HCT116 (cell line): ENCODE data around the gene GRIFIN. TPM values are rescaled to one million over a fixed set of nuclear protein-coding genes. Genes with fewer than 3 reads are reported as not detected.

ENCODE experiments used
- ATAC-seq: fragments of 200-7000 bp; cut with Tn5 transposase; 2 replicates; pipeline ENCODE4 v1.9.1; 2020; ENCODE audit warnings: mild to moderate bottlenecking, moderate library complexity
- BruUV-seq: library from RNA; stranded (reverse); fragments of 400-500 nt; replicated peaks from 2 replicates; lab custom pipeline; 2021; lab: Mats Ljungman, UMichigan
- CTCF ChIA-PET: fragments of 300-600 bp; sonication (Branson Sonifier 250); formaldehyde crosslinking; loops from one replicate; lab custom pipeline; 2021; ENCODE audit warnings: antibody characterized with exemption; lab: Charles Lee
- POLR2A ChIA-PET: fragments of 300-600, 350-600 bp; sonication (Branson Sonifier 250); formaldehyde crosslinking; loops from one replicate; lab custom pipeline; 2021; ENCODE audit warnings: antibody characterized with exemption; lab: Charles Lee
- RAD21 ChIA-PET, 2 experiments: fragments of 300-600 bp; sonication (Branson Sonifier 250); formaldehyde crosslinking; loops; one replicate each; lab custom pipeline; 2023; ENCODE audit warnings: low total read pairs in 2 of 2; ENCODE audit not compliant: uncharacterized antibody in 2 of 2, unreplicated experiment in 2 of 2, low non-redundant PET in 1 of 2; lab: Charles Lee
- DNase-seq: peaks from one replicate; pipeline ENCODE4 v3.0.0-alpha.2; 2010; ENCODE audit warnings: low read depth, low spot score
- H2AFZ ChIP-seq: fragments of 200-600 bp; shearing (Covaris generic), sonication (generic); 2 replicates; pipeline ENCODE4 v1.6.1; 2017; ENCODE audit warnings: low read depth, mixed run types, mixed read lengths, antibody characterized with exemption, low read length; ENCODE audit not compliant: poor library complexity, severe bottlenecking
- H3K27ac ChIP-seq: 2 replicates; pipeline ENCODE4 v1.5.1; 2012; ENCODE audit warnings: low read depth, low read length
- H3K27me3 ChIP-seq: fragments of 200-600 bp; sonication (generic); 2 replicates; pipeline ENCODE4 v1.6.1; 2016; ENCODE audit warnings: mixed run types, low read length, mixed read lengths; ENCODE audit not compliant: insufficient read depth
- H3K36me3 ChIP-seq, 2 experiments: fragments of 200-500 bp in 1 of 2; fragments of 200-600 bp in 1 of 2; sonication (Bioruptor generic) in 1 of 2; sonication (generic) in 1 of 2; 2 replicates each; pipeline versions ENCODE4 v1.5.1 to v1.6.1; 2014 to 2016; ENCODE audit warnings: low read length in 2 of 2, inconsistent platforms in 1 of 2, mixed read lengths in 1 of 2, mixed run types in 1 of 2; ENCODE audit not compliant: insufficient read depth in 2 of 2, control insufficient read depth in 1 of 2
- H3K4me1 ChIP-seq, 2 experiments: fragments of 200-600 bp in 1 of 2; sonication (generic) in 1 of 2; 2 replicates each; pipeline versions ENCODE4 v1.5.1 to v1.6.1; 2012 to 2017; ENCODE audit warnings: low read length in 2 of 2, inconsistent platforms in 1 of 2, mild to moderate bottlenecking in 1 of 2, mixed read lengths in 1 of 2, mixed run types in 1 of 2, moderate library complexity in 1 of 2; ENCODE audit not compliant: insufficient read depth in 2 of 2, control insufficient read depth in 1 of 2
- H3K4me2 ChIP-seq: fragments of 200-600 bp; sonication (generic); 2 replicates; pipeline ENCODE4 v1.6.1; 2017; ENCODE audit warnings: mixed run types, low read length, mixed read lengths
- H3K4me3 ChIP-seq, 2 experiments: fragments of 200-600 bp in 1 of 2; sonication (generic) in 1 of 2; replicated peaks in 1 of 2; 2 replicates each; pipeline ENCODE4 v1.5.1; 2011 to 2016; ENCODE audit warnings: low read length in 2 of 2, control low read depth in 1 of 2, low read depth in 1 of 2, mild to moderate bottlenecking in 1 of 2, mixed read lengths in 1 of 2, mixed run types in 1 of 2
- H3K79me2 ChIP-seq: fragments of 200-600 bp; sonication (generic); 2 replicates; pipeline ENCODE4 v1.6.1; 2017; ENCODE audit warnings: mild to moderate bottlenecking, mixed run types, low read length, moderate library complexity, mixed read lengths; ENCODE audit not compliant: insufficient read depth
- H3K9ac ChIP-seq: fragments of 200-600 bp; sonication (generic); 2 replicates; pipeline ENCODE4 v1.6.1; 2016; ENCODE audit warnings: low read length, mixed read lengths
- H3K9me2 ChIP-seq: fragments of 200-600 bp; sonication (generic), shearing (Covaris generic); 2 replicates; pipeline ENCODE4 v1.6.1; 2017; ENCODE audit warnings: mixed run types, mild to moderate bottlenecking, moderate library complexity; ENCODE audit not compliant: insufficient read depth
- H3K9me3 ChIP-seq, 2 experiments: fragments of 200-500 bp in 1 of 2; fragments of 200-600 bp in 1 of 2; sonication (Bioruptor generic) in 1 of 2; sonication (generic) in 1 of 2; 2 replicates each; pipeline ENCODE4 v1.6.1; 2014 to 2017; ENCODE audit warnings: low read length in 2 of 2, mixed read lengths in 2 of 2, inconsistent platforms in 1 of 2, low read depth in 1 of 2, mild to moderate bottlenecking in 1 of 2, mixed run types in 1 of 2, moderate library complexity in 1 of 2; ENCODE audit not compliant: control insufficient read depth in 1 of 2, insufficient read depth in 1 of 2
- H4K20me1 ChIP-seq: fragments of 200-600 bp; sonication (generic), shearing (Covaris generic); 2 replicates; pipeline ENCODE4 v1.6.1; 2017; ENCODE audit warnings: mixed run types, mild to moderate bottlenecking, moderate library complexity; ENCODE audit not compliant: insufficient read depth
- CEBPB ChIP-seq: IDR thresholded peaks from 2 replicates; pipeline ENCODE4 v1.6.1; 2012; ENCODE audit warnings: low read depth
- EGR1 ChIP-seq: IDR thresholded peaks from 2 replicates; pipeline ENCODE4 v1.6.1; 2012; ENCODE audit warnings: low read depth
- EZH2 ChIP-seq: fragments of 200-600 bp; sonication (generic); IDR thresholded peaks from 2 replicates; pipeline ENCODE4 v1.6.1; 2017; ENCODE audit warnings: antibody characterized with exemption, mixed run types
- EZH2phosphoT487 ChIP-seq: fragments of 200-600 bp; IDR thresholded peaks from 2 replicates; pipeline ENCODE4 v1.6.1; 2018; ENCODE audit warnings: antibody characterized with exemption, borderline replicate concordance
- POLR2A ChIP-seq: IDR thresholded peaks from 2 replicates; pipeline ENCODE4 v1.7.0; 2011; ENCODE audit warnings: borderline replicate concordance; ENCODE audit not compliant: insufficient read depth, insufficient read length; ENCODE audit errors: extremely low read depth
- SP1 ChIP-seq: IDR thresholded peaks from 2 replicates; pipeline ENCODE4 v1.6.1; 2012; ENCODE audit warnings: low read depth
- SRF ChIP-seq: IDR thresholded peaks from 2 replicates; pipeline ENCODE4 v1.6.1; 2012; ENCODE audit warnings: low read depth
- TCF7L2 ChIP-seq: IDR thresholded peaks from 2 replicates; pipeline ENCODE4 v1.7.0; 2011; ENCODE audit warnings: borderline replicate concordance, inconsistent platforms; ENCODE audit not compliant: insufficient read depth, insufficient read length; ENCODE audit errors: extremely low read depth
- ZNF274 ChIP-seq: fragments of 200-500 bp; sonication (Bioruptor generic); IDR thresholded peaks from 2 replicates; pipeline ENCODE4 v1.6.1; 2014; ENCODE audit warnings: mild to moderate bottlenecking, low read depth, low read length, inconsistent platforms
- intact Hi-C: fragments of 100-400 bp; cut with micrococcal nuclease; formaldehyde crosslinking; loops from 2 replicates; pipeline ENCODE4 v1.10.0; 2022
- total RNA-seq: library from RNA; stranded (reverse); gene quantifications from one replicate; pipeline ENCODE4 v1.2.1, GENCODE V29; 2021; ENCODE audit not compliant: unreplicated experiment
- TF ChIP-seq, protein P1 (sequence below): IDR thresholded peaks from 2 replicates; pipeline ENCODE4 v1.6.1; 2011; ENCODE audit warnings: mild to moderate bottlenecking, low read length, moderate library complexity; ENCODE audit not compliant: insufficient replicate concordance; ENCODE audit errors: extremely low read depth
- TF ChIP-seq, protein P2 (sequence below), 3 experiments: fragments of 200-600 bp in 1 of 3; sonication (generic) in 1 of 3; IDR thresholded peaks in 2 of 3; conservative IDR thresholded peaks in 1 of 3; 2 replicates each; pipeline ENCODE4 v1.5.1; 2012 to 2017; ENCODE audit warnings: low read depth in 2 of 3, low read length in 2 of 3, antibody characterized with exemption in 1 of 3, borderline replicate concordance in 1 of 3, control low read depth in 1 of 3, mild to moderate bottlenecking in 1 of 3, mixed read lengths in 1 of 3, mixed run types in 1 of 3, moderate library complexity in 1 of 3; ENCODE audit not compliant: insufficient read depth in 1 of 3
- TF ChIP-seq, protein P3 (sequence below): IDR thresholded peaks from 2 replicates; pipeline ENCODE4 v1.6.1; 2012

GRIFIN gene
- total RNA-seq, 1 experiment from 2014 or later = not detected

DNA sequence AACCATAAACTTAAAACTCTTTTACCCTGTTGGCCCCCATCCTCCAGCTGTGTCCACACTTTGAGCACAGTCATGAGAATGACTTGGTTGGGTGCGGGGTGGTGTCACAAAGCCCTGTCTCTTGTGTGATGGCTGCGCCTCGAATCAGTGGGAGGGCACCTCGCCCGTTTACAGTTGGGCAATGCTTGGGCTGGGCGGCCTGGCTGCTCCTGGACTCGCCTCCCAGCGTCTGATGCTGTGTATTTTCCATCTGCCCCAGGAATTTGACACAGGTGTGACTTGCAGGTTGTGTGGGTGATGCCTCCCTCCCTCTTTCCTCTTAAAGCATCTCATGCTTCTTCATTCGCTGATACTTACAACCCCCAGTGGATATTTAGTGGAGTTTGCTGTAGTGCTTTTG, 39.1 kb downstream of the GRIFIN start:
- TF ChIP-seq POLR2A = no peak
- no peak for TF ChIP-seq SRF
- TF ChIP-seq, protein P1, sequence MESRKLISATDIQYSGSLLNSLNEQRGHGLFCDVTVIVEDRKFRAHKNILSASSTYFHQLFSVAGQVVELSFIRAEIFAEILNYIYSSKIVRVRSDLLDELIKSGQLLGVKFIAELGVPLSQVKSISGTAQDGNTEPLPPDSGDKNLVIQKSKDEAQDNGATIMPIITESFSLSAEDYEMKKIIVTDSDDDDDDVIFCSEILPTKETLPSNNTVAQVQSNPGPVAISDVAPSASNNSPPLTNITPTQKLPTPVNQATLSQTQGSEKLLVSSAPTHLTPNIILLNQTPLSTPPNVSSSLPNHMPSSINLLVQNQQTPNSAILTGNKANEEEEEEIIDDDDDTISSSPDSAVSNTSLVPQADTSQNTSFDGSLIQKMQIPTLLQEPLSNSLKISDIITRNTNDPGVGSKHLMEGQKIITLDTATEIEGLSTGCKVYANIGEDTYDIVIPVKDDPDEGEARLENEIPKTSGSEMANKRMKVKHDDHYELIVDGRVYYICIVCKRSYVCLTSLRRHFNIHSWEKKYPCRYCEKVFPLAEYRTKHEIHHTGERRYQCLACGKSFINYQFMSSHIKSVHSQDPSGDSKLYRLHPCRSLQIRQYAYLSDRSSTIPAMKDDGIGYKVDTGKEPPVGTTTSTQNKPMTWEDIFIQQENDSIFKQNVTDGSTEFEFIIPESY = no peak
- TF ChIP-seq SP1 = no peak
- Histone ChIP-seq H2AFZ (no peak overlapping the region), H3K4me1 (no peaks in the 10 kb centered on the region), H3K36me3 (no peaks in the 10 kb centered on the region), H3K79me2 (no peaks in the 10 kb centered on the region), H3K27ac (no peak overlapping the region), H3K4me2 (no peak overlapping the region), H3K27me3 (no peaks in the 10 kb centered on the region), H3K9me3 (no peaks in the 10 kb centered on the region), H3K4me3 (no peak overlapping the region), H3K9ac (no peak overlapping the region), H3K9me2 (no peaks in the 10 kb centered on the region), H4K20me1 (no peaks in the 10 kb centered on the region)
- intact Hi-C loops = no loop called here
- POLR2A ChIA-PET = no interaction called here
- ATAC-seq = no peak
- no TSS peak for BruUV-seq
- DNase-seq = no peak
- CTCF ChIA-PET = no interaction called here
- RAD21 ChIA-PET = no interaction called here

DNA sequence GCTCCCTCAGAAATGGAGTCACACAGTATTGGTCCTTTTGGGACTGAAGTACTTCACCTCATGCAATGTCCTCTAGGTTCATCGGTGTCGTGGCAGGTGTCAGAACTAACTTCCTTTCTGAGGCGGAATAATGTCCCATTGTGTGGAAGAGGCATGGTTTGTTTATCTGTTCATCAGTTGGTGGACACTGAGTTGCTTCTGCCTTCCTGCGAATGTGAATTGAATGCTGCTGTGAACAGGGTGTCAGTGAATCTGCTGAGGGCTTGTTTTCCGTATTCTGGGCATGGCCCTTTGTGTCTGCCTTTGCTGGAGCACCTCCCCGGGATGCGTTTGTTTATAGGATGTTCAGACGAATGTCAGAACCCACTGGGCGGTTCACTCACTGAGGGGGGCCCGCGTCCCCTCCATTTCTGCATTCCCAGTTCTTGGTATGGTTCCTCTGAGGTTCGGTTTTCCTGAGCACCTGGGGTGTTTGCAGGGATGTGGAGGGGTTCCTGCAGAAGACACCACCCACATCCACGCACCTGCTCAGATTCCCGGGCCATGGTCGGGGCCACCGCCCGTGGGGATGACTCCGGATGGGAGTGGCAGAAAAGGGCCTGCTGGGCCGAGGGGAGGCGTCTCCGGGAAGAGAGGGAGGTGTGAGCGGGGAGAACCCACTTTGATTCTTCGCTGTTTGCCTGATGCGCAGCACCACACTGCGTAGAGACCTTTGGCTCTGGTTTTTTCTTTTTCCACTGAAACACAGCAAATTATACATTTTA, 39.7 kb downstream of the GRIFIN start:
- Histone ChIP-seq H3K4me2 (no peak overlapping the region), H3K27me3 (no peaks in the 10 kb centered on the region), H4K20me1 (no peaks in the 10 kb centered on the region), H3K4me3 (no peak overlapping the region), H3K9ac (no peak overlapping the region), H3K36me3 (no peaks in the 10 kb centered on the region), H3K4me1 (no peaks in the 10 kb centered on the region), H3K9me3 (no peaks in the 10 kb centered on the region), H3K9me2 (no peaks in the 10 kb centered on the region), H3K79me2 (no peaks in the 10 kb centered on the region), H2AFZ (no peak overlapping the region)
- no peak for ATAC-seq
- ChIA-PET POLR2A (no interaction called here), RAD21 (no interaction called here), CTCF (no interaction called here)
- intact Hi-C loops = no loop called here
- BruUV-seq = no TSS peak
- DNase-seq = no peak
- TF ChIP-seq EZH2phosphoT487 (no peak), CEBPB (no peak), ZNF274 (no peak), EZH2 (no peak), EGR1 (no peak), SP1 (no peak), TCF7L2 (no peak)
- TF ChIP-seq, protein P1 = no peak
- TF ChIP-seq, protein P2, sequence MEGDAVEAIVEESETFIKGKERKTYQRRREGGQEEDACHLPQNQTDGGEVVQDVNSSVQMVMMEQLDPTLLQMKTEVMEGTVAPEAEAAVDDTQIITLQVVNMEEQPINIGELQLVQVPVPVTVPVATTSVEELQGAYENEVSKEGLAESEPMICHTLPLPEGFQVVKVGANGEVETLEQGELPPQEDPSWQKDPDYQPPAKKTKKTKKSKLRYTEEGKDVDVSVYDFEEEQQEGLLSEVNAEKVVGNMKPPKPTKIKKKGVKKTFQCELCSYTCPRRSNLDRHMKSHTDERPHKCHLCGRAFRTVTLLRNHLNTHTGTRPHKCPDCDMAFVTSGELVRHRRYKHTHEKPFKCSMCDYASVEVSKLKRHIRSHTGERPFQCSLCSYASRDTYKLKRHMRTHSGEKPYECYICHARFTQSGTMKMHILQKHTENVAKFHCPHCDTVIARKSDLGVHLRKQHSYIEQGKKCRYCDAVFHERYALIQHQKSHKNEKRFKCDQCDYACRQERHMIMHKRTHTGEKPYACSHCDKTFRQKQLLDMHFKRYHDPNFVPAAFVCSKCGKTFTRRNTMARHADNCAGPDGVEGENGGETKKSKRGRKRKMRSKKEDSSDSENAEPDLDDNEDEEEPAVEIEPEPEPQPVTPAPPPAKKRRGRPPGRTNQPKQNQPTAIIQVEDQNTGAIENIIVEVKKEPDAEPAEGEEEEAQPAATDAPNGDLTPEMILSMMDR (IDR thresholded peaks at IDR 0.05 in 2 of 3, conservative IDR thresholded peaks at IDR 0.05 in 1 of 3; ENCODE audit: borderline replicate concordance in 1 of 3, insufficient read depth in 1 of 3, low read depth in 2 of 3, low read length in 2 of 3) = no peak
- TF ChIP-seq, protein P3, sequence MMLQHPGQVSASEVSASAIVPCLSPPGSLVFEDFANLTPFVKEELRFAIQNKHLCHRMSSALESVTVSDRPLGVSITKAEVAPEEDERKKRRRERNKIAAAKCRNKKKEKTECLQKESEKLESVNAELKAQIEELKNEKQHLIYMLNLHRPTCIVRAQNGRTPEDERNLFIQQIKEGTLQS = no peak
- TF ChIP-seq, all 23 proteins: peak for 0
- no peak overlapping the region for H3K27ac ChIP-seq
